Measurements from ENCODE around the gene TOP3B.

DNA sequence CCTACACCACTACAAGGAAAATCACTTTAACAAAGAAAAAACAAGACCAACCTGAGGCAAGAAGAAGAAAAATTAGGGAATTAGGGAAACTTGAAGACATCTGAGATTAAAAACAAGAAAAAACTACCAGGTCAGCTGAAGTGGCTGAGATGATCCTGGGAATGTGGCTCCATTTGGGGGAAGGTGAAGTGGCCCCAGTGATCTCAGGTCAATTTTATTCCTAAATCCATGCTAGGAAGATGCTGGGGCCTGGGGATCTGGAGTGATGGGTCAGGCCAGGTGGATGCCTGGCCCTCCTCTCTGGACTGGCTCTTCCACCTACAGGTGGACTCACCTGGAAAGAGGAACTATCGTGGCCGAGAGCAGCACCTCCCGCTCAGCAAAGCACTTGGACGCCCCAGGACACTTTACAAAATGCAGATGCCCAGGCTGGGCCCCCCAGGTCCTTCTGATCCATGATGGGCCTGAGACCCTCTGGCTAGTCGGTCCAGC, 6.7 kb downstream of the TOP3B start:
- no peak for TF ChIP-seq CTCF (IDR thresholded peaks at IDR 0.05; ENCODE audit: low read depth, low read length, poor library complexity, severe bottlenecking)
- TF ChIP-seq EZH2phosphoT487 (IDR thresholded peaks at IDR 0.05; ENCODE audit: borderline replicate concordance, low read length): no peak

Data from DOHH2 (cell line).